Measurements from ENCODE around the gene WDR59.
"Not testable (repeated sequence)": the region's sequence is repeated elsewhere in the genome, so short reads cannot be mapped to it uniquely, and the experiment has no call there.

The WDR59 gene

GRCh38 chr16:74984529-74985296 lies at the start of gene WDR59:
WDR59 (minus strand) TSS chr16:74985123; CDS start chr16:74985017, 106 bp downstream.
- peak; percentile 99 for DNase-seq (ENCODE audit: low read depth, low spot score)
- in situ Hi-C loops (cut with HindIII; ENCODE audit: low sequenced_read_pairs): no loop called here
- H3K4me3 ChIP-seq (ENCODE audit: low read depth, low read length): peak within 1 kb of the TSS; percentile 100
- no peak for TF ChIP-seq CTCF (IDR thresholded peaks at IDR 0.05; ENCODE audit: low read depth, low read length)

GRCh38 chr16:75032655-75033054 lies 47.7 kb upstream of the WDR59 start:
- in situ Hi-C loops (cut with HindIII; ENCODE audit: low sequenced_read_pairs): no loop called here
- no peak for DNase-seq (ENCODE audit: low read depth, low spot score)
- TF ChIP-seq CTCF (IDR thresholded peaks at IDR 0.05; ENCODE audit: low read depth, low read length): no peak
- H3K4me3 ChIP-seq (ENCODE audit: low read depth, low read length): no peak overlapping the region

- peak; percentile 46 for DNase-seq (ENCODE audit: low read depth, low spot score)
- no peak for TF ChIP-seq CTCF (IDR thresholded peaks at IDR 0.05; ENCODE audit: low read depth, low read length)
- H3K4me3 ChIP-seq (ENCODE audit: low read depth, low read length): no peak overlapping the region
- in situ Hi-C loops (cut with HindIII; ENCODE audit: low sequenced_read_pairs): no loop called here
Measured at GRCh38 chr16:75029854-75030253, 44.9 kb upstream of the WDR59 start.

- no peak for DNase-seq (ENCODE audit: low read depth, low spot score)
- H3K4me3 ChIP-seq (ENCODE audit: low read depth, low read length): no peak overlapping the region
- in situ Hi-C loops (cut with HindIII; ENCODE audit: low sequenced_read_pairs): no loop called here
- no peak for TF ChIP-seq CTCF (IDR thresholded peaks at IDR 0.05; ENCODE audit: low read depth, low read length)
Measured at GRCh38 chr16:75028544-75029135, 43.7 kb upstream of the WDR59 start.

- in situ Hi-C loops (cut with HindIII; ENCODE audit: low sequenced_read_pairs): no loop called here
- TF ChIP-seq CTCF (IDR thresholded peaks at IDR 0.05; ENCODE audit: low read depth, low read length): no peak
- no peak for DNase-seq (ENCODE audit: low read depth, low spot score)
- H3K4me3 ChIP-seq (ENCODE audit: low read depth, low read length): no peak overlapping the region
Measured at GRCh38 chr16:75027520-75028300, 42.8 kb upstream of the WDR59 start.

- in situ Hi-C loops (cut with HindIII; ENCODE audit: low sequenced_read_pairs): no loop called here
- no peak for TF ChIP-seq CTCF (IDR thresholded peaks at IDR 0.05; ENCODE audit: low read depth, low read length)
- no peak for DNase-seq (ENCODE audit: low read depth, low spot score)
- no peak overlapping the region for H3K4me3 ChIP-seq (ENCODE audit: low read depth, low read length)
Measured at GRCh38 chr16:75026892-75027391, 42.0 kb upstream of the WDR59 start.

- in situ Hi-C loops (cut with HindIII; ENCODE audit: low sequenced_read_pairs); H3K4me3 ChIP-seq (ENCODE audit: low read depth, low read length): not testable (repeated sequence)
- DNase-seq (ENCODE audit: low read depth, low spot score): peak; percentile 90
Measured at GRCh38 chr16:75026239-75026891, 41.4 kb upstream of the WDR59 start.
